ENCODE data around the gene DOK6.

GRCh38 chr18:69655816-69656215, 255.1 kb downstream of the DOK6 start:
- TF ChIP-seq RAD21 (CRISPR knock-in tag; conservative IDR thresholded peaks at IDR 0.05 in 1 of 2, IDR thresholded peaks at IDR 0.05 in 1 of 2): no peak
- no peak for TF ChIP-seq ZNF224 (CRISPR knock-in tag; IDR thresholded peaks at IDR 0.05)
- TF ChIP-seq CTCF (IDR thresholded peaks at IDR 0.05 in 2 of 3, conservative IDR thresholded peaks at IDR 0.05 in 1 of 3; ENCODE audit: insufficient read depth in 2 of 3, low read depth in 1 of 3, low read length in 3 of 3): no peak
- no peak for TF ChIP-seq MYNN (IDR thresholded peaks at IDR 0.05)
- no peak for TF ChIP-seq MYNN (CRISPR knock-in tag; IDR thresholded peaks at IDR 0.05)
- TF ChIP-seq ESRRA (IDR thresholded peaks at IDR 0.05; ENCODE audit: borderline replicate concordance, low read depth): no peak
- TF ChIP-seq SNAPC5 (CRISPR knock-in tag; IDR thresholded peaks at IDR 0.05): no peak
